Caco-2 (cell line): Measurements from ENCODE around the gene TNFAIP8. TPM values are rescaled to one million over a fixed set of nuclear protein-coding genes. Genes with fewer than 3 reads are reported as not detected.

ENCODE experiments used
- BruUV-seq: library from RNA; stranded (reverse); fragments of 400-500 nt; replicated peaks from 2 replicates; lab custom pipeline; 2021; lab: Mats Ljungman, UMichigan
- CTCF ChIA-PET: fragments of 300-600 bp; sonication (Branson Sonifier 250); formaldehyde crosslinking; loops from one replicate; lab custom pipeline; 2022; ENCODE audit warnings: antibody characterized with exemption; lab: Charles Lee
- POLR2A ChIA-PET: fragments of 300-600 bp; sonication (Branson Sonifier 250); formaldehyde crosslinking; loops from one replicate; lab custom pipeline; 2022; ENCODE audit warnings: antibody characterized with exemption; lab: Charles Lee
- DNase-seq, 2 experiments: peaks; one replicate each; pipeline versions ENCODE4 v3.0.0 to v3.0.0-alpha.2; 2020 to 2022
- H3K27me3 ChIP-seq: replicated peaks from 2 replicates; pipeline ENCODE4 v1.6.0; 2011; ENCODE audit warnings: low read length; ENCODE audit not compliant: control insufficient read depth, insufficient read depth
- H3K36me3 ChIP-seq: 2 replicates; pipeline ENCODE4 v1.5.1; 2011; ENCODE audit warnings: low read length; ENCODE audit not compliant: control insufficient read depth, insufficient read depth
- H3K4me1 ChIP-seq: fragments of 250-450 bp; sonication (Bioruptor Pico); 2 replicates; pipeline ENCODE4 v1.5.1; 2020; ENCODE audit warnings: mild to moderate bottlenecking
- H3K4me3 ChIP-seq: 2 replicates; pipeline ENCODE4 v1.5.1; 2011; ENCODE audit warnings: low read depth, mild to moderate bottlenecking, control low read depth, low read length
- H3K9me3 ChIP-seq: fragments of 250-450 bp; sonication (Bioruptor Pico); 2 replicates; pipeline ENCODE4 v1.5.1; 2020; ENCODE audit warnings: mild to moderate bottlenecking, moderate library complexity
- H3K27ac Mint-ChIP-seq: one replicate; pipeline ENCODE4 v1.8.0; 2022; ENCODE audit warnings: mixed read lengths; ENCODE audit not compliant: unreplicated experiment
- H3K27me3 Mint-ChIP-seq: one replicate; pipeline ENCODE4 v1.8.0; 2022; ENCODE audit warnings: mixed read lengths; ENCODE audit not compliant: insufficient read depth, unreplicated experiment
- H3K36me3 Mint-ChIP-seq: one replicate; pipeline ENCODE4 v1.8.0; 2022; ENCODE audit warnings: mild to moderate bottlenecking, mixed read lengths; ENCODE audit not compliant: insufficient read depth, unreplicated experiment
- H3K4me1 Mint-ChIP-seq: one replicate; pipeline ENCODE4 v1.8.0; 2022; ENCODE audit warnings: low read depth, mixed read lengths; ENCODE audit not compliant: unreplicated experiment
- H3K4me3 Mint-ChIP-seq: one replicate; pipeline ENCODE4 v1.8.0; 2022; ENCODE audit warnings: mild to moderate bottlenecking, moderate library complexity, mixed read lengths; ENCODE audit not compliant: unreplicated experiment
- H3K9me3 Mint-ChIP-seq: one replicate; pipeline ENCODE4 v1.8.0; 2022; ENCODE audit warnings: mixed read lengths; ENCODE audit not compliant: unreplicated experiment
- intact Hi-C: fragments of 100-400 bp; cut with micrococcal nuclease; formaldehyde crosslinking; loops from one replicate; pipeline ENCODE4 v1.10.0; 2022; ENCODE audit not compliant: unreplicated experiment
- total RNA-seq: library from RNA; stranded (reverse); gene quantifications from 2 replicates; pipeline ENCODE4 v1.2.3, GENCODE V29; 2022
- TF ChIP-seq, protein P1 (sequence below), 2 experiments: fragments of 200-600 bp in 1 of 2; IDR thresholded peaks; 1 replicate in 1 of 2; 2 replicates in 1 of 2; pipeline versions ENCODE4 v1.5.1 to v1.8.0; 2011 to 2022; ENCODE audit warnings: antibody characterized with exemption in 1 of 2, control low read depth in 1 of 2, inconsistent platforms in 1 of 2, low read depth in 1 of 2, low read length in 1 of 2, mild to moderate bottlenecking in 1 of 2, moderate library complexity in 1 of 2; ENCODE audit not compliant: insufficient read depth in 1 of 2, severe bottlenecking in 1 of 2, unreplicated experiment in 1 of 2

TNFAIP8 gene
- total RNA-seq, 1 experiment from 2014 or later, result 7.4 TPM

- no peaks in the 10 kb centered on the region for H3K9me3 ChIP-seq
- ChIA-PET CTCF (no interaction called here), POLR2A (no interaction called here)
- no peaks in the 10 kb centered on the region for H3K9me3 Mint-ChIP-seq
- no peaks in the 10 kb centered on the region for H3K36me3 ChIP-seq
- H3K4me3 Mint-ChIP-seq, result no peak overlapping the region
- no peaks in the 10 kb centered on the region for H3K36me3 Mint-ChIP-seq
- no peak overlapping the region for H3K27ac Mint-ChIP-seq
- TF ChIP-seq, protein P1, sequence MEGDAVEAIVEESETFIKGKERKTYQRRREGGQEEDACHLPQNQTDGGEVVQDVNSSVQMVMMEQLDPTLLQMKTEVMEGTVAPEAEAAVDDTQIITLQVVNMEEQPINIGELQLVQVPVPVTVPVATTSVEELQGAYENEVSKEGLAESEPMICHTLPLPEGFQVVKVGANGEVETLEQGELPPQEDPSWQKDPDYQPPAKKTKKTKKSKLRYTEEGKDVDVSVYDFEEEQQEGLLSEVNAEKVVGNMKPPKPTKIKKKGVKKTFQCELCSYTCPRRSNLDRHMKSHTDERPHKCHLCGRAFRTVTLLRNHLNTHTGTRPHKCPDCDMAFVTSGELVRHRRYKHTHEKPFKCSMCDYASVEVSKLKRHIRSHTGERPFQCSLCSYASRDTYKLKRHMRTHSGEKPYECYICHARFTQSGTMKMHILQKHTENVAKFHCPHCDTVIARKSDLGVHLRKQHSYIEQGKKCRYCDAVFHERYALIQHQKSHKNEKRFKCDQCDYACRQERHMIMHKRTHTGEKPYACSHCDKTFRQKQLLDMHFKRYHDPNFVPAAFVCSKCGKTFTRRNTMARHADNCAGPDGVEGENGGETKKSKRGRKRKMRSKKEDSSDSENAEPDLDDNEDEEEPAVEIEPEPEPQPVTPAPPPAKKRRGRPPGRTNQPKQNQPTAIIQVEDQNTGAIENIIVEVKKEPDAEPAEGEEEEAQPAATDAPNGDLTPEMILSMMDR (IDR thresholded peaks at IDR 0.05; ENCODE audit: insufficient read depth in 1 of 2, low read depth in 1 of 2, low read length in 1 of 2, severe bottlenecking in 1 of 2, unreplicated experiment in 1 of 2), result no peak
- no peak for DNase-seq
- no peaks in the 10 kb centered on the region for H3K27me3 ChIP-seq
- BruUV-seq, result no TSS peak
- H3K27me3 Mint-ChIP-seq, result no peaks in the 10 kb centered on the region
- H3K4me1 Mint-ChIP-seq, result peaks cover 12% of the 10 kb centered on the region
- H3K4me3 ChIP-seq, result no peak overlapping the region
- intact Hi-C loops, result loop anchor here (2.0 kb wide), 1 partner anchor 39 kb away; no protein-coding TSS in a partner anchor
- peaks cover 4% of the 10 kb centered on the region; the same call in 1 of the 2 replicates for H3K4me1 ChIP-seq
Observed at GRCh38 chr5:119361594-119362125, 5.8 kb downstream of the TNFAIP8 start.

GRCh38 chr5:119362714-119363113 lies 6.9 kb downstream of the TNFAIP8 start:
- H3K27me3 ChIP-seq, result no peaks in the 10 kb centered on the region
- no peaks in the 10 kb centered on the region for H3K36me3 Mint-ChIP-seq
- no peaks in the 10 kb centered on the region for H3K36me3 ChIP-seq
- intact Hi-C loops, result no loop called here
- no peak overlapping the region for H3K4me3 Mint-ChIP-seq
- H3K9me3 ChIP-seq, result no peaks in the 10 kb centered on the region
- no peaks in the 10 kb centered on the region for H3K27me3 Mint-ChIP-seq
- H3K4me3 ChIP-seq, result no peak overlapping the region
- BruUV-seq, result no TSS peak
- no peak overlapping the region for H3K27ac Mint-ChIP-seq
- H3K4me1 ChIP-seq, result peaks cover 4% of the 10 kb centered on the region; the same call in 1 of the 2 replicates
- no peak for DNase-seq
- POLR2A ChIA-PET, result no interaction called here
- TF ChIP-seq, protein P1 (IDR thresholded peaks at IDR 0.05; ENCODE audit: insufficient read depth in 1 of 2, low read depth in 1 of 2, low read length in 1 of 2, severe bottlenecking in 1 of 2, unreplicated experiment in 1 of 2), result no peak
- H3K4me1 Mint-ChIP-seq, result peaks cover 12% of the 10 kb centered on the region
- CTCF ChIA-PET, result no interaction called here
- no peaks in the 10 kb centered on the region for H3K9me3 Mint-ChIP-seq

DNA sequence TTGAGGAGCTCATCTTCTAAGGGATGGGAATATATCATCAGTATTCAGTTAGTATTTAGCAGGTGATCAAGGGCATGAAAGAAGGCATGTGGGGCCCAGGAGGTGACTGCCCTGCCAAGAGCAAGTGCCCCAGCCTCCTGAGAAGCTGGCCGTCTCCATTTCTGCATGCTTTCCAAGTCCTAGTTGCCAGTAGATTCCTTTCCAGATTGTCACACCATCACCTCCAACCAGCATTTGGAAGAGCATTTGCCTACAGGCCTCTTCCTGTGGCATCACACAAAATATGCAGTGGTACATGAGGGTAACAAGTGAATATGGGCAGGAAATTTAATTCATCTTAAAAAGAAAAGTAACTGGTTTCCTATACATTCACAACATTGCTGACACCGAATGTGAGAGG lies 7.5 kb downstream of the TNFAIP8 start:
- Mint-ChIP-seq H3K27ac (no peak overlapping the region), H3K36me3 (no peaks in the 10 kb centered on the region), H3K4me1 (peaks cover 12% of the 10 kb centered on the region), H3K9me3 (no peaks in the 10 kb centered on the region), H3K27me3 (no peaks in the 10 kb centered on the region), H3K4me3 (no peak overlapping the region)
- CTCF ChIA-PET, result no interaction called here
- H3K36me3 ChIP-seq, result no peaks in the 10 kb centered on the region
- H3K27me3 ChIP-seq, result no peaks in the 10 kb centered on the region
- TF ChIP-seq, protein P1 (IDR thresholded peaks at IDR 0.05; ENCODE audit: insufficient read depth in 1 of 2, low read depth in 1 of 2, low read length in 1 of 2, severe bottlenecking in 1 of 2, unreplicated experiment in 1 of 2), result no peak
- no TSS peak for BruUV-seq
- no peaks in the 10 kb centered on the region for H3K9me3 ChIP-seq
- POLR2A ChIA-PET, result no interaction called here
- intact Hi-C loops, result no loop called here
- H3K4me1 ChIP-seq, result peaks cover 4% of the 10 kb centered on the region; the same call in 1 of the 2 replicates
- H3K4me3 ChIP-seq, result no peak overlapping the region
- DNase-seq, result no peak
